Neutrophil (primary cell): Measurements from ENCODE around the gene EPHB3.
A peak's percentile ranks its signal among the peaks of the same experiment; 100 is the strongest.

Experiments
- H3K27ac ChIP-seq: fragments of 200-600 bp; sonication (generic); 2 replicates; pipeline ENCODE4 v1.5.1; 2016; ENCODE audit warnings: mild to moderate bottlenecking, moderate library complexity
- H3K27me3 ChIP-seq: fragments of 200-600 bp; sonication (generic); 2 replicates; pipeline ENCODE4 v1.6.0; 2016; ENCODE audit warnings: mild to moderate bottlenecking
- H3K36me3 ChIP-seq: fragments of 200-600 bp; sonication (generic); 2 replicates; pipeline ENCODE4 v1.5.1; 2017
- H3K4me1 ChIP-seq, 2 experiments: fragments of 200-600 bp in 1 of 2; sonication (generic) in 1 of 2; 1 replicate in 1 of 2; 2 replicates in 1 of 2; pipeline versions ENCODE4 v1.5.1 to v1.6.1; 2013 to 2016; ENCODE audit warnings: low read depth in 1 of 2, low read length in 1 of 2, mild to moderate bottlenecking in 1 of 2, moderate library complexity in 1 of 2; ENCODE audit not compliant: control insufficient read depth in 1 of 2, insufficient read depth in 1 of 2
- H3K4me3 ChIP-seq, 2 experiments: fragments of 200-600 bp in 1 of 2; sonication (generic) in 1 of 2; 1 replicate in 1 of 2; 2 replicates in 1 of 2; pipeline ENCODE4 v1.5.1; 2013 to 2016; ENCODE audit warnings: low read depth in 1 of 2, low read length in 1 of 2, mild to moderate bottlenecking in 1 of 2, moderate library complexity in 1 of 2
- H3K9me3 ChIP-seq: fragments of 200-600 bp; sonication (generic); 2 replicates; pipeline ENCODE4 v1.5.1; 2016
- CTCF ChIP-seq: fragments of 200-600 bp; sonication (generic); IDR thresholded peaks from 2 replicates; pipeline ENCODE4 v1.5.1; 2016; ENCODE audit warnings: antibody characterized with exemption

Gene EPHB3

GRCh38 chr3:184580376-184580775 lies 18.8 kb downstream of the EPHB3 start:
- Histone ChIP-seq H3K27me3 (peaks cover 40% of the 10 kb centered on the region), H3K4me3 (no peak overlapping the region), H3K36me3 (no peaks in the 10 kb centered on the region), H3K27ac (no peak overlapping the region), H3K4me1 (peaks cover 20% of the 10 kb centered on the region in 2 experiments), H3K9me3 (no peaks in the 10 kb centered on the region)
- TF ChIP-seq CTCF: no peak

- no peak overlapping the region for H3K27ac ChIP-seq
- no peaks in the 10 kb centered on the region for H3K36me3 ChIP-seq
- no peak overlapping the region for H3K4me3 ChIP-seq
- H3K4me1 ChIP-seq: peaks cover 24 to 25% of the 10 kb centered on the region in 2 experiments
- H3K9me3 ChIP-seq: no peaks in the 10 kb centered on the region
- no peak for TF ChIP-seq CTCF
- H3K27me3 ChIP-seq: peaks cover 40% of the 10 kb centered on the region
Measured at GRCh38 chr3:184581331-184581855, 19.8 kb downstream of the EPHB3 start.

- no peak for TF ChIP-seq CTCF
- peak overlapping the region; percentile 51 to 62 for H3K4me3 ChIP-seq
- H3K36me3 ChIP-seq: no peaks in the 10 kb centered on the region
- no peaks in the 10 kb centered on the region for H3K9me3 ChIP-seq
- peaks cover 40% of the 10 kb centered on the region for H3K27me3 ChIP-seq
- no peak overlapping the region for H3K27ac ChIP-seq
- H3K4me1 ChIP-seq: peaks cover 37 to 39% of the 10 kb centered on the region in 2 experiments
Measured at GRCh38 chr3:184582646-184583577, 21.3 kb downstream of the EPHB3 start.

- H3K27ac ChIP-seq: no peak overlapping the region
- peaks cover 37 to 39% of the 10 kb centered on the region in 2 experiments for H3K4me1 ChIP-seq
- H3K27me3 ChIP-seq: peaks cover 40% of the 10 kb centered on the region
Measured at GRCh38 chr3:184583578-184584451, 22.2 kb downstream of the EPHB3 start.

More at GRCh38 chr3:184583578-184584451, 22.2 kb downstream of the EPHB3 start:
- Histone ChIP-seq H3K36me3 (no peaks in the 10 kb centered on the region), H3K9me3 (no peaks in the 10 kb centered on the region), H3K4me3 (peak overlapping the region; percentile 51 to 62)
- no peak for TF ChIP-seq CTCF
